ENCODE data around the gene TFF3. TPM values are rescaled to one million over a fixed set of nuclear protein-coding genes. Genes with fewer than 3 reads are reported as not detected.
A peak's percentile ranks its signal among the peaks of the same experiment; 100 is the strongest.

Gene TFF3
- total RNA-seq, 2 donors from 2014 or later: 5.5 TPM; not detected in 1

DNA sequence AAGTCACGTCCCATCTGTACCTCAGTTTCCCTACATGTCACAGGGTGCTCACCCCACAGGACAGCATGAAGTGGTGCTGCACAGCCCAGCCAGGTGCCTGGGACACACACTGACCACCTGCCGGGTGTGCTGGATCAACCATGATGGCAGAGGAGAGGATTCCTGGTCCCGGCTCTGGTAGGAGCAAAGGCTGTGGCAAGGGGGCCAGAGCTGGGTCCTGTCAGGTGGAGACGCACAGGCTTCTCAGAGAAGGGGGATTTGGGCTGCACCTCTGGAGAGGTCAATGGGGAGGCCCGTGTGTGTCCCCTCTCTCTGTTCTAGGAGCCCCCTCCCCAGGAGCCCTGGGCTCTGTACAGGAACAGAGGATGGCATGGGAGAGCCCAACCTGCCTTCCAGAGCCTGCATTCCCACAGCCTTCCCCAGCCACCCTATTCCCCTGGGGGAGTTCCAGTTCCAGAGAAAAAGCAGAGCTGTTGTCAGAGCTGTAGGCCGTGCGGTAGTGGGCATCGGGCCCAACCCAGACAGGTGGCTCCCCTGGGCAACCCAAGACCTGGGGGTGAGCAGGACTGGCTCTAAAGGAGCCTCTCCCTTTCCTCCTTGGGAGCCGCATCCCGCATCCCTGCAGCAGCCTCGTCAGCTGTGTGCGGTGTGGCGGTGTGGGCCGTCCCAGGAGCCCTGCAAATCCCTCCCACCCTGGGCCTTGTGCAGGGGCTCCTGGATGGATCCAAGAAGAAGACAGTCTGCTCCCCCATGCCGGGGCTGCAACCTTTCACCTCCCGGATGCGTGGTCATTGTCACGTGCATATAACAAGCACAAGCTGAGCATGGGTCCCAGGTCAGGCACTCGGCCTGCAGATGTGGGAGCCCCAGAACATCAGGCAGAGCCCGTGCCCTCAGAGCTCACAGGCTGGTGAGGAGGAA lies 2.9 kb upstream of the TFF3 start:
- WGBS, 2 experiments (ENCODE audit: insufficient coverage in 1 of 2, insufficient read length in 1 of 2): 94 to 96% methylated on average over 8 to 20 of the region's 20 CpGs
- Histone ChIP-seq H3K4me3 (ENCODE audit: low read length) (no peak overlapping the region), H3K27ac (ENCODE audit: low read depth, low read length) (no peak overlapping the region), H3K9me3 (ENCODE audit: control insufficient read depth, low read length) (no peaks in the 10 kb centered on the region), H3K9ac (ENCODE audit: extremely low read depth, low read length, poor library complexity, severe bottlenecking) (no peak overlapping the region), H3K4me1 (ENCODE audit: control insufficient read depth, insufficient read depth, low read length) (peaks cover 13% of the 10 kb centered on the region), H3K27me3 (ENCODE audit: control insufficient read depth, insufficient read depth, low read length, poor library complexity, severe bottlenecking) (no peaks in the 10 kb centered on the region), H3K36me3 (ENCODE audit: control insufficient read depth, insufficient read depth, low read length) (no peaks in the 10 kb centered on the region)
- TF ChIP-seq, protein P1, sequence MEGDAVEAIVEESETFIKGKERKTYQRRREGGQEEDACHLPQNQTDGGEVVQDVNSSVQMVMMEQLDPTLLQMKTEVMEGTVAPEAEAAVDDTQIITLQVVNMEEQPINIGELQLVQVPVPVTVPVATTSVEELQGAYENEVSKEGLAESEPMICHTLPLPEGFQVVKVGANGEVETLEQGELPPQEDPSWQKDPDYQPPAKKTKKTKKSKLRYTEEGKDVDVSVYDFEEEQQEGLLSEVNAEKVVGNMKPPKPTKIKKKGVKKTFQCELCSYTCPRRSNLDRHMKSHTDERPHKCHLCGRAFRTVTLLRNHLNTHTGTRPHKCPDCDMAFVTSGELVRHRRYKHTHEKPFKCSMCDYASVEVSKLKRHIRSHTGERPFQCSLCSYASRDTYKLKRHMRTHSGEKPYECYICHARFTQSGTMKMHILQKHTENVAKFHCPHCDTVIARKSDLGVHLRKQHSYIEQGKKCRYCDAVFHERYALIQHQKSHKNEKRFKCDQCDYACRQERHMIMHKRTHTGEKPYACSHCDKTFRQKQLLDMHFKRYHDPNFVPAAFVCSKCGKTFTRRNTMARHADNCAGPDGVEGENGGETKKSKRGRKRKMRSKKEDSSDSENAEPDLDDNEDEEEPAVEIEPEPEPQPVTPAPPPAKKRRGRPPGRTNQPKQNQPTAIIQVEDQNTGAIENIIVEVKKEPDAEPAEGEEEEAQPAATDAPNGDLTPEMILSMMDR (conservative IDR thresholded peaks at IDR 0.05): no peak
- Mint-ChIP-seq H3K4me1 (peaks cover 30% of the 10 kb centered on the region), H3K9me3 (no peaks in the 10 kb centered on the region), H3K27me3 (ENCODE audit: insufficient read depth) (no peaks in the 10 kb centered on the region), H3K27ac (no peak overlapping the region), H3K4me3 (no peak overlapping the region), H3K36me3 (ENCODE audit: low read depth) (no peaks in the 10 kb centered on the region)
- peak; percentile 49 for DNase-seq

DNA sequence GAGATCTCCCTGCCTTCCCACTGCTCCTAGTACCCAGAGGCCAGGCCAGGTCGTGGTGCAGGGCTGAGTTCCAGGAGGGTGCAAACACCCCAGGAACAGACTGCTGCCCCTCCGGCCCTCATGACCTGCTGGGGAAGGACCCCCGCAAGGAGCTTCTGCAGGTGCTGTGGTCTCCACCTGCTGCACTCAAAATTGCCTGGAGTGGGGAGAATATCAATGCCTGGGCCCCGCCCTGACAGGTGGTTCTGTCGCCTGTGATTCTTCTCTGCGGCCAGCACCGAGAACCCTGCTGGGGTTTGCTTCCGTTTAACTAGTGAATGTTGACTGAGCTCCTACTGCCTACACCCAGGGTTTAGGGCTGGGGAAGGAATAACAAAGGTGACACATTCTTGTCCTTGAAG lies 2.1 kb upstream of the TFF3 start:
- no peaks in the 10 kb centered on the region for H3K9me3 ChIP-seq (ENCODE audit: control insufficient read depth, low read length)
- TF ChIP-seq, protein P1 (conservative IDR thresholded peaks at IDR 0.05): no peak
- no peak overlapping the region for H3K4me3 ChIP-seq (ENCODE audit: low read length)
- no peak overlapping the region for H3K27ac ChIP-seq (ENCODE audit: low read depth, low read length)
- peaks cover 30% of the 10 kb centered on the region for H3K4me1 Mint-ChIP-seq
- no peak overlapping the region for H3K9ac ChIP-seq (ENCODE audit: extremely low read depth, low read length, poor library complexity, severe bottlenecking)
- H3K27me3 Mint-ChIP-seq (ENCODE audit: insufficient read depth): no peaks in the 10 kb centered on the region
- no peaks in the 10 kb centered on the region for H3K9me3 Mint-ChIP-seq
- no peaks in the 10 kb centered on the region for H3K36me3 ChIP-seq (ENCODE audit: control insufficient read depth, insufficient read depth, low read length)
- H3K27ac Mint-ChIP-seq: no peak overlapping the region
- H3K27me3 ChIP-seq (ENCODE audit: control insufficient read depth, insufficient read depth, low read length, poor library complexity, severe bottlenecking): no peaks in the 10 kb centered on the region
- H3K36me3 Mint-ChIP-seq (ENCODE audit: low read depth): no peaks in the 10 kb centered on the region
- no peak overlapping the region for H3K4me3 Mint-ChIP-seq
- H3K4me1 ChIP-seq (ENCODE audit: control insufficient read depth, insufficient read depth, low read length): peaks cover 13% of the 10 kb centered on the region
- peak; percentile 59 for DNase-seq
- WGBS, 2 experiments (ENCODE audit: insufficient coverage in 1 of 2, insufficient read length in 1 of 2): 60 to 67% methylated on average over 5 to 8 of the region's 8 CpGs

DNA sequence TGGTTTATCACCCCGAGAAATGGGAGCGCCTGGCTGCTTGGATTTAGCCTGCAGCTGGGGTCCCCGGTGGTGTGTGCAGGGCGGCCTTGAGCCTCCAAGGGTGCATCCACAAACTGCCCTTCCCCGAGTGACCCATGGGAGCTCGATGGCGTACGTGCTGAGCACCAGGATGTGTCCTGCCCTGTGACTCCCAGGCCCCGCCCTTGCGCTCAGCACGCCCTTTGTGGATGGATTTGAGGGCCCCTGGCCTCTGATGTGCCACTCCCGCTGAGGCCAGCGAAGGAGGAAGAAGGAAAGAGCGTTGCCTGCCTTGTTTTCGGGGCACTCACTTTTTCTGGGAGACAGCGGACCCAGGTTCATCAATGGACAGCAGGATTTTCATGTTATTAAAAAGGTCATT lies 1.7 kb upstream of the TFF3 start:
- Histone ChIP-seq H3K9me3 (ENCODE audit: control insufficient read depth, low read length) (no peaks in the 10 kb centered on the region), H3K4me1 (ENCODE audit: control insufficient read depth, insufficient read depth, low read length) (peaks cover 13% of the 10 kb centered on the region), H3K27me3 (ENCODE audit: control insufficient read depth, insufficient read depth, low read length, poor library complexity, severe bottlenecking) (no peaks in the 10 kb centered on the region), H3K36me3 (ENCODE audit: control insufficient read depth, insufficient read depth, low read length) (no peaks in the 10 kb centered on the region), H3K9ac (ENCODE audit: extremely low read depth, low read length, poor library complexity, severe bottlenecking) (no peak overlapping the region), H3K27ac (ENCODE audit: low read depth, low read length) (no peak overlapping the region), H3K4me3 (ENCODE audit: low read length) (no peak overlapping the region)
- no peaks in the 10 kb centered on the region for H3K9me3 Mint-ChIP-seq
- peak; percentile 44 for DNase-seq
- no peaks in the 10 kb centered on the region for H3K27me3 Mint-ChIP-seq (ENCODE audit: insufficient read depth)
- H3K27ac Mint-ChIP-seq: no peak overlapping the region
- no peak overlapping the region for H3K4me3 Mint-ChIP-seq
- H3K4me1 Mint-ChIP-seq: peaks cover 30% of the 10 kb centered on the region
- no peaks in the 10 kb centered on the region for H3K36me3 Mint-ChIP-seq (ENCODE audit: low read depth)
- WGBS, 2 experiments (ENCODE audit: insufficient coverage in 1 of 2, insufficient read length in 1 of 2): 92 to 96% methylated on average over 12 to 16 of the region's 16 CpGs
- TF ChIP-seq, protein P1 (conservative IDR thresholded peaks at IDR 0.05): no peak
